Stimulated activated naive B cell treated with anti-CD40 and anti-IgM and Interleukin-4, amounts not matched to agents 10 μg/mL and 1 μg/mL and 100 μg/mL, for 72 hours (primary cell): ENCODE results near the gene SLC24A4.

Source experiments
- ATAC-seq, 2 donors: fragments of 150-1000 bp; cut with Tn5 transposase; replicated peaks; 2 replicates each; pipeline ENCODE4 v1.10.0; 2021; ENCODE audit warnings: moderate library complexity in 1 of 2
- DNase-seq: peaks from one replicate; pipeline ENCODE4 v3.0.0; 2021
- H3K27ac Mint-ChIP-seq: one replicate; pipeline ENCODE4 v1.8.0; 2022; ENCODE audit warnings: mild to moderate bottlenecking, mixed read lengths
- H3K27me3 Mint-ChIP-seq, 2 donors: one replicate each; pipeline ENCODE4 v1.8.0; 2022; ENCODE audit warnings: mixed read lengths in 2 of 2
- H3K36me3 Mint-ChIP-seq, 2 donors: one replicate each; pipeline ENCODE4 v1.8.0; 2022; ENCODE audit warnings: mixed read lengths in 2 of 2, mild to moderate bottlenecking in 1 of 2
- H3K4me1 Mint-ChIP-seq, 2 donors: one replicate each; pipeline ENCODE4 v1.8.0; 2022; ENCODE audit warnings: mixed read lengths in 2 of 2, mild to moderate bottlenecking in 1 of 2
- H3K4me3 Mint-ChIP-seq, 2 donors: one replicate each; pipeline ENCODE4 v1.8.0; 2022; ENCODE audit warnings: mild to moderate bottlenecking in 2 of 2, mixed read lengths in 2 of 2, moderate library complexity in 1 of 2
- H3K9me3 Mint-ChIP-seq, 2 donors: one replicate each; pipeline ENCODE4 v1.8.0; 2022; ENCODE audit warnings: mixed read lengths in 2 of 2, mild to moderate bottlenecking in 1 of 2

SLC24A4 gene

GRCh38 chr14:92435154-92435553, 112.2 kb downstream of the SLC24A4 start:
- Mint-ChIP-seq H3K9me3 (peaks cover 2 to 10% of the 10 kb centered on the region in 2 donors), H3K4me3 (no peak overlapping the region), H3K4me1 (peaks cover 15 to 20% of the 10 kb centered on the region in 2 donors), H3K27ac (no peak overlapping the region), H3K36me3 (peaks cover 3 to 4% of the 10 kb centered on the region in 2 donors), H3K27me3 (peaks cover 23 to 24% of the 10 kb centered on the region in 2 donors)
- ATAC-seq (no peak), DNase-seq (no peak)

DNA sequence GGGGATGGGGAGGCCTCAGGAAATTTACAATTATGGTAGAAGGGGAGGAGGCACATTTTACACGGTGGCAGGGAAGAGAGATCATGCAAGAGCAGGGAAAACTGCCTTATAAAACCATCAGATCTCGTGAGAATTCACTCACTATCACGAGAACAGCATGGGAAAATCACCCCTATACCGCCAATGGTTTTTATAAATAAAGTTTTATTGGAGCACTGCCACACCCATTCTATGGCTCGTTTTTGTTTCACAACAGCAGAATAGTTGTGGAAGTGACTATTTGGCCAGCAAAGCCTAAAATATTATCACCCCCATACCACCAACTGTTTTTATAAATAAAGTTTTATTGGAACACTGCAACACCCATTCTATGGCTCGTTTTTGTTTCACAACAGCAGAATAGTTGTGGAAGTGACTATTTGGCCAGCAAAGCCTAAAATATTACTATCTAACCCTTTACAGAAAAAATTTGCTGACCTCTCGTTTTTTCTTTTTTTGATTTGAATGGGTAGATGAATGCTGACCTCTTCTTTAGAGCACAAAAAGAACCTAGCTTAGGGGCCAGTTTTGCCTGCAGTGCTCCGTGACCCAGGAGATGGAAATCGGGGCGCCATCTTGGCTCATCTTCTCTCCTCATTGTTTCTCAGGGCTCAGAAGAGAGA, 113.3 kb downstream of the SLC24A4 start:
- no peak for DNase-seq
- Mint-ChIP-seq H3K27me3 (peaks cover 17 to 24% of the 10 kb centered on the region in 2 donors), H3K4me1 (peaks cover 21 to 30% of the 10 kb centered on the region in 2 donors), H3K36me3 (peaks cover 3 to 4% of the 10 kb centered on the region in 2 donors), H3K4me3 (no peak overlapping the region), H3K27ac (no peak overlapping the region), H3K9me3 (peaks cover 2 to 10% of the 10 kb centered on the region in 2 donors)
- ATAC-seq = no peak

DNA sequence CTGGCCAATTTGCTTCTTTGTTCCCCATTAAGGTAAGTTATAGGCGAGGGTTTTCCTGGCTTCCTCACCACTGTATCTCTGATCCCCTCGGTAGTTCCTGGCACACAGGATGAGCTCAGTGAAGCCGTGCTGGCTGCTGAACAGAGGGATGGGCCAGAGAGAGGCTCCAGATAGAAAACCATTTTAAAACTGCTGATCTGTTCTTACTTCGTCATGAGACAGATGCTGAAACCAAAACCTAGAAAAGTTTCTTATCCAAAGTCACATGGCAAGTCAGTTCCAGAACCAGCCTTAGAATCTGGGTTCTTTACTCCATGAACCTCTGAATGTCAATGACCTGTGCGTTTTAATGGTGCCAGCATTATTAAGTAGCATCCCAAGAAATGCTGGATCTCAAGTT, 114.3 kb downstream of the SLC24A4 start:
- peaks cover 13 to 17% of the 10 kb centered on the region in 2 donors for H3K27me3 Mint-ChIP-seq
- peaks cover 2 to 10% of the 10 kb centered on the region in 2 donors for H3K9me3 Mint-ChIP-seq
- H3K4me1 Mint-ChIP-seq = peaks cover 30 to 40% of the 10 kb centered on the region in 2 donors
- H3K27ac Mint-ChIP-seq = peak overlapping the region; percentile 61
- H3K36me3 Mint-ChIP-seq = peaks cover 3 to 4% of the 10 kb centered on the region in 2 donors
- DNase-seq (no peak), ATAC-seq (no peak)
- H3K4me3 Mint-ChIP-seq = no peak overlapping the region

DNA sequence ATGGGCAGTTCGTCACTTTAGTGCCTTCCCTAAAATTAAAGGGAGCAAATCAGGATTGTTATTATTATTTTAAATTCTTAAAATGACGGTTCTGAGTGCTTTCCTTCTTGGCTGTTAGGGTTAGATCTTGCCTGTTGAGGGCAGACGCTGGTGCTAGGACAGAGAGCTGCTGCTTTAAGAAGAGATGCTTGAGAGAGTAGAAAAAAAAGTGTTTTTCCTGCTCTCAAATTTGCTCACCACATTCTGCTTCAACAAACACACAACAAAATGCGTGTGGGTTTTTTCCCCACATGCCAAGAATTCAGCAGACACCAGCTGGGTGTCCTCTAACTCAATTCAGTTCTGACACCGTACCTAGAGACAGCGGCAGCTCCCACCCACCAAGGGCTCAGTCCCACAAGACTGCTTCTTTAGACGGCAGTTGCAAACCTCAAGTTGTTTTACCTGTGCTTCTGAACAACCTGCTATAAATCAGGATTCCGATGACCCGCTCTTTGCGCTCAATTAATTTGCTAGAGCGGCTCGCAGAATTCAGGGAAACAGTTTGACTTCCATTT, 114.8 kb downstream of the SLC24A4 start:
- Mint-ChIP-seq H3K27ac (no peak overlapping the region), H3K9me3 (peaks cover 2 to 10% of the 10 kb centered on the region in 2 donors), H3K4me1 (peaks cover 35 to 45% of the 10 kb centered on the region in 2 donors), H3K36me3 (peaks cover 3 to 4% of the 10 kb centered on the region in 2 donors), H3K4me3 (no peak overlapping the region), H3K27me3 (peaks cover 13 to 17% of the 10 kb centered on the region in 2 donors)
- ATAC-seq (peak; percentile 44 to 52), DNase-seq (no peak)

GRCh38 chr14:92439537-92440344, 116.8 kb downstream of the SLC24A4 start:
- peaks cover 0 to 4% of the 10 kb centered on the region in 2 donors for H3K9me3 Mint-ChIP-seq
- H3K27ac Mint-ChIP-seq = peak overlapping the region; percentile 34
- peak overlapping the region; percentile 54 to 72 for H3K4me3 Mint-ChIP-seq
- H3K4me1 Mint-ChIP-seq = peaks cover 37 to 47% of the 10 kb centered on the region in 2 donors
- H3K36me3 Mint-ChIP-seq = peaks cover 3 to 4% of the 10 kb centered on the region in 2 donors
- peaks cover 9 to 17% of the 10 kb centered on the region in 2 donors for H3K27me3 Mint-ChIP-seq
- peak; percentile 86 to 90 for ATAC-seq
- DNase-seq = peak; percentile 65

DNA sequence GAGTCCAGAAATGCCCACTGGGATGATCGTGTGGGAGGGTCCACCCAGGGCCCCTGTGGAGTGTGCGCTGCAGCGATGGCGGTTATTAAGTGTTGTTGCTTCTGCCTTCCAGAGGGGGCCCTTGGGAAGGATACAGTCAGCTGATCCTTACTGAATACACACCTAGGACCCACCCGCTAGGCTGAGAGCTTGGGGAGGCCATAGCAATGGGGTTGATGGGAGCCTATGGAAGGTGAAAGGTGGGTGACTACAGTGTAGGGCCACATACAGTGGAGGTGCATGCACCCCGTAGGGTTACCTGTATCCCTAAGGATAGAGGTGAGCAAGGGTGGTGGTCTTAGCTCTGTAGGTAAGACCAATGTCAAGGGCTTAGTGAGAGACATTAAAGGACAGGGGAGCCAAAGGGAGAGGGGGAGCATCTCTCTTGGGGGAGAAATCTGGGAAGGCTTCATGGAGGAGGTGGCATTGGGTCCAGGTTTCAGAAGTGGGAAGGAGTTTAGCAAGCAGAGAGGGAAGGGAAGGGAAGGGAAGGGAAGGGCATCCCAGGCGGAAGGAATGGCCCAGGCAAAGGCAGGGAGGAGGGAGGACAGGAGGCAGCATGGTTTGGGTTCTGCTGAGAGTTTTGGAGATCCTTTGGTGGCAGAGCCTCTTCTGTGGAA, 117.5 kb downstream of the SLC24A4 start:
- no peak overlapping the region for H3K4me3 Mint-ChIP-seq
- ATAC-seq (peak in 1 of 2 donors; percentile 1), DNase-seq (no peak)
- H3K27me3 Mint-ChIP-seq = peaks cover 9 to 17% of the 10 kb centered on the region in 2 donors
- no peak overlapping the region for H3K27ac Mint-ChIP-seq
- peaks cover 3 to 4% of the 10 kb centered on the region in 2 donors for H3K36me3 Mint-ChIP-seq
- peaks cover 37 to 47% of the 10 kb centered on the region in 2 donors for H3K4me1 Mint-ChIP-seq
- H3K9me3 Mint-ChIP-seq = peaks cover 0 to 4% of the 10 kb centered on the region in 2 donors

- Mint-ChIP-seq H3K9me3 (peaks cover 0 to 4% of the 10 kb centered on the region in 2 donors), H3K36me3 (peaks cover 3 to 4% of the 10 kb centered on the region in 2 donors), H3K27me3 (peaks cover 8 to 15% of the 10 kb centered on the region in 2 donors), H3K4me3 (no peak overlapping the region), H3K27ac (no peak overlapping the region), H3K4me1 (peaks cover 37 to 47% of the 10 kb centered on the region in 2 donors)
- ATAC-seq (no peak), DNase-seq (no peak)
Observed at GRCh38 chr14:92441751-92442504, 119.0 kb downstream of the SLC24A4 start.

- Mint-ChIP-seq H3K4me1 (peaks cover 37 to 43% of the 10 kb centered on the region in 2 donors), H3K9me3 (no peaks in the 10 kb centered on the region), H3K36me3 (peaks cover 0 to 3% of the 10 kb centered on the region in 2 donors), H3K4me3 (no peak overlapping the region), H3K27me3 (peaks cover 4 to 11% of the 10 kb centered on the region in 2 donors), H3K27ac (no peak overlapping the region)
- ATAC-seq (no peak), DNase-seq (no peak)
Observed at GRCh38 chr14:92443167-92443566, 120.2 kb downstream of the SLC24A4 start.

- no peak overlapping the region for H3K27ac Mint-ChIP-seq
- H3K27me3 Mint-ChIP-seq = peaks cover 4 to 11% of the 10 kb centered on the region in 2 donors
- H3K36me3 Mint-ChIP-seq = peaks cover 0 to 3% of the 10 kb centered on the region in 2 donors
- peaks cover 34 to 42% of the 10 kb centered on the region in 2 donors for H3K4me1 Mint-ChIP-seq
- H3K9me3 Mint-ChIP-seq = no peaks in the 10 kb centered on the region
- H3K4me3 Mint-ChIP-seq = no peak overlapping the region
- DNase-seq (no peak), ATAC-seq (no peak)
Observed at GRCh38 chr14:92443741-92444140, 120.8 kb downstream of the SLC24A4 start.

DNA sequence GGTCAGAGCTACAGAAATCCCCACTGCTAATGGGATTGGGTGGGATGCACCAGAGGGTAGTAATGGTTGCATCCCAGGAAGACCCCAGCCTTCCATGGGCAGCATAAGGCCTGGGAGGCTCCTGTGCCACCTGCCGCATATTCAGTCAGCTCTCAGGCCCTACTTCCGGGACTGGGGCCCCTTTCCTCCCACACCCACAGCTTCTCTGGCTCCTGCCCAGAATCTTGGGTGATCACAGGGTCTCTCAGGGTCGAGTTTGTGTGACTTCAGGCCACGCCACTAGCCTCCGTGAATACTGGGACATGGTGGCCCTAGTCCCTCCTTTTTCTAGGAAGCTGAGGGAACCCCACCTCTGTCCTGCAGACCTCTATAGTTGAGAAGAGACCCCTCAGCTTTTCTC, 123.8 kb downstream of the SLC24A4 start:
- Mint-ChIP-seq H3K36me3 (no peaks in the 10 kb centered on the region), H3K9me3 (no peaks in the 10 kb centered on the region), H3K4me3 (no peak overlapping the region), H3K27ac (no peak overlapping the region), H3K27me3 (no peaks in the 10 kb centered on the region), H3K4me1 (peaks cover 12 to 13% of the 10 kb centered on the region in 2 donors)
- DNase-seq = no peak
- no peak for ATAC-seq

- Mint-ChIP-seq H3K4me3 (no peak overlapping the region), H3K4me1 (peaks cover 4% of the 10 kb centered on the region in 2 donors), H3K27me3 (no peaks in the 10 kb centered on the region), H3K36me3 (no peaks in the 10 kb centered on the region), H3K9me3 (no peaks in the 10 kb centered on the region), H3K27ac (no peak overlapping the region)
- no peak for DNase-seq
- ATAC-seq = no peak
Observed at GRCh38 chr14:92447416-92448197, 124.6 kb downstream of the SLC24A4 start.

GRCh38 chr14:92448786-92449185, 125.8 kb downstream of the SLC24A4 start:
- DNase-seq = no peak
- Mint-ChIP-seq H3K4me1 (no peaks in the 10 kb centered on the region), H3K27me3 (no peaks in the 10 kb centered on the region), H3K9me3 (no peaks in the 10 kb centered on the region), H3K27ac (no peak overlapping the region), H3K36me3 (no peaks in the 10 kb centered on the region), H3K4me3 (no peak overlapping the region)
- ATAC-seq = no peak
